AG04450 (cell line): ENCODE data around the gene PSMF1. TPM values are rescaled to one million over a fixed set of nuclear protein-coding genes. Genes with fewer than 3 reads are reported as not detected.

Source experiments
- CTCF ChIA-PET: fragments of 300-600, 350-600 bp; formaldehyde crosslinking; extraction: SDS; loops from one replicate; lab custom pipeline; 2022; ENCODE audit warnings: antibody characterized with exemption, inconsistent platforms; lab: Charles Lee
- POLR2A ChIA-PET: fragments of 350-600 bp; formaldehyde crosslinking; extraction: SDS; loops from one replicate; lab custom pipeline; 2021; ENCODE audit warnings: antibody characterized with exemption, inconsistent platforms; lab: Yijun Ruan, JAX
- DNase-seq: peaks from one replicate; pipeline ENCODE4 v3.0.0-alpha.2; 2011; ENCODE audit warnings: low read depth, low spot score
- H3K27ac ChIP-seq: one replicate; pipeline ENCODE4 v1.5.1; 2012; ENCODE audit warnings: low read depth, low read length, control low read depth
- H3K27me3 ChIP-seq: one replicate; pipeline ENCODE4 v1.6.0; 2012; ENCODE audit warnings: low read length; ENCODE audit not compliant: control insufficient read depth, insufficient read depth
- H3K4me3 ChIP-seq: 2 replicates; pipeline ENCODE4 v1.5.1; 2011; ENCODE audit warnings: mild to moderate bottlenecking, low read depth, low read length, control low read depth
- H3K9me3 ChIP-seq: 2 replicates; pipeline ENCODE4 v1.5.1; 2012; ENCODE audit warnings: low read length; ENCODE audit not compliant: control insufficient read depth, insufficient read depth
- polyA plus RNA-seq: library from polyadenylated mRNA; depleted of rRNA; stranded (reverse); fragments of >200 nt; gene quantifications from 2 replicates; pipeline ENCODE4 v1.2.3, GENCODE V29; 2011
- TF ChIP-seq, protein P1 (sequence below): IDR thresholded peaks from 2 replicates; pipeline ENCODE4 v1.5.1; 2011; ENCODE audit warnings: low read depth, low read length, control low read depth, inconsistent platforms

The PSMF1 gene
- polyA plus RNA-seq, 1 experiment = 116 TPM

GRCh38 chr20:1094751-1095150 is 23.7 kb upstream of the PSMF1 start:
- TF ChIP-seq, protein P1, sequence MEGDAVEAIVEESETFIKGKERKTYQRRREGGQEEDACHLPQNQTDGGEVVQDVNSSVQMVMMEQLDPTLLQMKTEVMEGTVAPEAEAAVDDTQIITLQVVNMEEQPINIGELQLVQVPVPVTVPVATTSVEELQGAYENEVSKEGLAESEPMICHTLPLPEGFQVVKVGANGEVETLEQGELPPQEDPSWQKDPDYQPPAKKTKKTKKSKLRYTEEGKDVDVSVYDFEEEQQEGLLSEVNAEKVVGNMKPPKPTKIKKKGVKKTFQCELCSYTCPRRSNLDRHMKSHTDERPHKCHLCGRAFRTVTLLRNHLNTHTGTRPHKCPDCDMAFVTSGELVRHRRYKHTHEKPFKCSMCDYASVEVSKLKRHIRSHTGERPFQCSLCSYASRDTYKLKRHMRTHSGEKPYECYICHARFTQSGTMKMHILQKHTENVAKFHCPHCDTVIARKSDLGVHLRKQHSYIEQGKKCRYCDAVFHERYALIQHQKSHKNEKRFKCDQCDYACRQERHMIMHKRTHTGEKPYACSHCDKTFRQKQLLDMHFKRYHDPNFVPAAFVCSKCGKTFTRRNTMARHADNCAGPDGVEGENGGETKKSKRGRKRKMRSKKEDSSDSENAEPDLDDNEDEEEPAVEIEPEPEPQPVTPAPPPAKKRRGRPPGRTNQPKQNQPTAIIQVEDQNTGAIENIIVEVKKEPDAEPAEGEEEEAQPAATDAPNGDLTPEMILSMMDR = no peak
- H3K4me3 ChIP-seq = no peak overlapping the region
- H3K27ac ChIP-seq = no peak overlapping the region
- no peak for DNase-seq
- ChIA-PET CTCF (interaction anchor here (1.0 to 2.9 kb wide), 2 partner anchors 10 to 13 kb away, joined by 3 to 23 read pairs; no protein-coding TSS in a partner anchor), POLR2A (no interaction called here)
- no peaks in the 10 kb centered on the region for H3K9me3 ChIP-seq
- peaks cover 3% of the 10 kb centered on the region for H3K27me3 ChIP-seq

GRCh38 chr20:1101533-1101932 is 16.9 kb upstream of the PSMF1 start:
- no peaks in the 10 kb centered on the region for H3K9me3 ChIP-seq
- TF ChIP-seq, protein P1 = no peak
- ChIA-PET CTCF (no interaction called here), POLR2A (no interaction called here)
- no peak for DNase-seq
- H3K4me3 ChIP-seq = no peak overlapping the region
- no peaks in the 10 kb centered on the region for H3K27me3 ChIP-seq
- H3K27ac ChIP-seq = no peak overlapping the region

DNA sequence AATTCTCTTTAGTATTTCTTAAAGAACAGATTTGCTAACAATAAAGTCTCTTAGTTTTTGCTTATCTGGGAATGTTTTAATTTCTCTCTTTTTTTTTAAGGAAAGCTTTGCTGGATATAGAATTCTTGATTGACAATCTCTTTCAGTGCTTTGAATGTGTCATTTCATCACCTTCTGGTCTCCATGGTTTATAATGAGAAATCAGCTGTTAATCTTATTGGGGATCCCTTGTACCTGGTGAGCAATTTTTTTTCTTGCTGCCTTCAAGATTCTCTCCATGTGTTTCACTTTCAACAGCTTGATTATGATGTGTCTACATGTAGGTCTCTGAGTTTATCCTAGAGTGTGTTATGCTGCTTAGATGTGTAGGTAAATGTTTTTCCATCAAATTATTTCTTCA is 16.4 kb upstream of the PSMF1 start:
- no peak for DNase-seq
- H3K27ac ChIP-seq = no peak overlapping the region
- H3K9me3 ChIP-seq = no peaks in the 10 kb centered on the region
- no peak overlapping the region for H3K4me3 ChIP-seq
- ChIA-PET CTCF (no interaction called here), POLR2A (no interaction called here)
- H3K27me3 ChIP-seq = no peaks in the 10 kb centered on the region
- TF ChIP-seq, protein P1 = no peak

- no peaks in the 10 kb centered on the region for H3K27me3 ChIP-seq
- TF ChIP-seq, protein P1 = no peak
- H3K9me3 ChIP-seq = no peaks in the 10 kb centered on the region
- no peak for DNase-seq
- ChIA-PET CTCF (no interaction called here), POLR2A (no interaction called here)
- H3K27ac ChIP-seq = no peak overlapping the region
- H3K4me3 ChIP-seq = no peak overlapping the region
These were observed 14.7 kb upstream of the PSMF1 start for GRCh38 chr20:1103751-1104150.

GRCh38 chr20:1105599-1106194 is 12.7 kb upstream of the PSMF1 start:
- CTCF ChIA-PET = interaction anchor here (0.9 to 1.1 kb wide), 3 partner anchors 21 to 200 kb away, joined by 3 read pairs; no protein-coding TSS in a partner anchor
- TF ChIP-seq, protein P1 = no peak
- POLR2A ChIA-PET = no interaction called here
- no peak for DNase-seq
- Histone ChIP-seq H3K27me3 (peaks cover 2% of the 10 kb centered on the region), H3K9me3 (no peaks in the 10 kb centered on the region), H3K4me3 (no peak overlapping the region), H3K27ac (no peak overlapping the region)
